ENCODE results near the gene PLVAP. TPM values are rescaled to one million over a fixed set of nuclear protein-coding genes. Genes with fewer than 3 reads are reported as not detected.
A peak's percentile ranks its signal among the peaks of the same experiment; 100 is the strongest.

PLVAP gene
- total and polyA plus RNA-seq, 9 of the 15 experiments (the other 6 are each of a cell fraction or from before 2014, with no cell fraction given): 0.09 to 0.84 (median 0.51) TPM; not detected in 4

DNA sequence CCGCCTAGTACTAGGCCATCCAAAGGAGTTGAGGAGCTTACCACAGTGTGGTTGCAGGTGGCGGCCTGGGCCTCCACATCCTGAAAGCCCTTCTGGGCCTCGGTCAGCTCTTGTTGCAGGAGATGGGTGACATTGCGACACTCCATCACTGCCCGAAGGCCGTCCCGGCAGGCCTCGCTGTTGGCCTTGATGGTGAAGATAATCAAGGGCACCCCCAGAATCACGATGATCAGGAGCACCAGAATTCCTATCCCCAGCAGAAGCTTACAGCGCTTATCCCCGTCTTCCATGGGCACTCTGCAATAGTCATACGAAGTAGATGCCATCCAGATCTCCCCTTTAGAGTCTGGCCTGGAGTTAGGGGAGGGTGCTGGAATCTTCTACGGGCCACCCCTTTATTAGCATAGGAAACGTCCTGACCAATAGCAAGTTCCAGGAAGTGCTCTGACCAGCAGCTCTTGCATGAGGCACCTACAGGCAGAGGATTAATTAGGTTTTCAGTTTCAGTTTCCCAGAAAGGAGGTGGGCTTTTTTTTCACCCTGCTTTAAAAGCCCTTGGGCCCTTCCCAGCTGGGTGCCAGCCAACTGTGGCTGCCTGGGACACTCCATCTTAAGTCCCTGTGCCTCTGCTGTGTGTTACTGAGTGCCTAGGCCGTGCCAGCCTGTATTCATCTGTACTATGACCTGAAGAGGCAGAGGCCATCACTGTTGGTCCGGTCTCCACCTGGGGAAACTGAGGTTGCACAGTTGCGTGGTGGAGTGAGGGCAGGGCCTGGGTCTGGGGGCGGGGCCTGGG lies 28.3 kb upstream of the PLVAP start, which contains the start of gene BST2 (continued):
- TF ChIP-seq, protein P1, sequence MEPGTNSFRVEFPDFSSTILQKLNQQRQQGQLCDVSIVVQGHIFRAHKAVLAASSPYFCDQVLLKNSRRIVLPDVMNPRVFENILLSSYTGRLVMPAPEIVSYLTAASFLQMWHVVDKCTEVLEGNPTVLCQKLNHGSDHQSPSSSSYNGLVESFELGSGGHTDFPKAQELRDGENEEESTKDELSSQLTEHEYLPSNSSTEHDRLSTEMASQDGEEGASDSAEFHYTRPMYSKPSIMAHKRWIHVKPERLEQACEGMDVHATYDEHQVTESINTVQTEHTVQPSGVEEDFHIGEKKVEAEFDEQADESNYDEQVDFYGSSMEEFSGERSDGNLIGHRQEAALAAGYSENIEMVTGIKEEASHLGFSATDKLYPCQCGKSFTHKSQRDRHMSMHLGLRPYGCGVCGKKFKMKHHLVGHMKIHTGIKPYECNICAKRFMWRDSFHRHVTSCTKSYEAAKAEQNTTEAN (CRISPR knock-in tag; IDR thresholded peaks at IDR 0.05): no peak
- TF ChIP-seq, protein P2, sequence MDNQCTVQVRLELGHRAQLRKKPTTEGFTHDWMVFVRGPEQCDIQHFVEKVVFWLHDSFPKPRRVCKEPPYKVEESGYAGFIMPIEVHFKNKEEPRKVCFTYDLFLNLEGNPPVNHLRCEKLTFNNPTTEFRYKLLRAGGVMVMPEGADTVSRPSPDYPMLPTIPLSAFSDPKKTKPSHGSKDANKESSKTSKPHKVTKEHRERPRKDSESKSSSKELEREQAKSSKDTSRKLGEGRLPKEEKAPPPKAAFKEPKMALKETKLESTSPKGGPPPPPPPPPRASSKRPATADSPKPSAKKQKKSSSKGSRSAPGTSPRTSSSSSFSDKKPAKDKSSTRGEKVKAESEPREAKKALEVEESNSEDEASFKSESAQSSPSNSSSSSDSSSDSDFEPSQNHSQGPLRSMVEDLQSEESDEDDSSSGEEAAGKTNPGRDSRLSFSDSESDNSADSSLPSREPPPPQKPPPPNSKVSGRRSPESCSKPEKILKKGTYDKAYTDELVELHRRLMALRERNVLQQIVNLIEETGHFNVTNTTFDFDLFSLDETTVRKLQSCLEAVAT (IDR thresholded peaks at IDR 0.05): no peak
- no peak for TF ChIP-seq POLR3A (IDR thresholded peaks at IDR 0.05; ENCODE audit: borderline replicate concordance, extremely low read depth, insufficient read depth, insufficient read length)
- no peak for TF ChIP-seq PHB (CRISPR knock-in tag; IDR thresholded peaks at IDR 0.05)
- TF ChIP-seq, protein P3, sequence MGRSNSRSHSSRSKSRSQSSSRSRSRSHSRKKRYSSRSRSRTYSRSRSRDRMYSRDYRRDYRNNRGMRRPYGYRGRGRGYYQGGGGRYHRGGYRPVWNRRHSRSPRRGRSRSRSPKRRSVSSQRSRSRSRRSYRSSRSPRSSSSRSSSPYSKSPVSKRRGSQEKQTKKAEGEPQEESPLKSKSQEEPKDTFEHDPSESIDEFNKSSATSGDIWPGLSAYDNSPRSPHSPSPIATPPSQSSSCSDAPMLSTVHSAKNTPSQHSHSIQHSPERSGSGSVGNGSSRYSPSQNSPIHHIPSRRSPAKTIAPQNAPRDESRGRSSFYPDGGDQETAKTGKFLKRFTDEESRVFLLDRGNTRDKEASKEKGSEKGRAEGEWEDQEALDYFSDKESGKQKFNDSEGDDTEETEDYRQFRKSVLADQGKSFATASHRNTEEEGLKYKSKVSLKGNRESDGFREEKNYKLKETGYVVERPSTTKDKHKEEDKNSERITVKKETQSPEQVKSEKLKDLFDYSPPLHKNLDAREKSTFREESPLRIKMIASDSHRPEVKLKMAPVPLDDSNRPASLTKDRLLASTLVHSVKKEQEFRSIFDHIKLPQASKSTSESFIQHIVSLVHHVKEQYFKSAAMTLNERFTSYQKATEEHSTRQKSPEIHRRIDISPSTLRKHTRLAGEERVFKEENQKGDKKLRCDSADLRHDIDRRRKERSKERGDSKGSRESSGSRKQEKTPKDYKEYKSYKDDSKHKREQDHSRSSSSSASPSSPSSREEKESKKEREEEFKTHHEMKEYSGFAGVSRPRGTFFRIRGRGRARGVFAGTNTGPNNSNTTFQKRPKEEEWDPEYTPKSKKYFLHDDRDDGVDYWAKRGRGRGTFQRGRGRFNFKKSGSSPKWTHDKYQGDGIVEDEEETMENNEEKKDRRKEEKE (IDR thresholded peaks at IDR 0.05; ENCODE audit: borderline replicate concordance in 1 of 2, control insufficient read depth in 1 of 2, low read depth in 2 of 2, low read length in 1 of 2): peak in 1 of 2 experiments; percentile 84; a peak in 1 of 4 replicates
- TF ChIP-seq, protein P4, sequence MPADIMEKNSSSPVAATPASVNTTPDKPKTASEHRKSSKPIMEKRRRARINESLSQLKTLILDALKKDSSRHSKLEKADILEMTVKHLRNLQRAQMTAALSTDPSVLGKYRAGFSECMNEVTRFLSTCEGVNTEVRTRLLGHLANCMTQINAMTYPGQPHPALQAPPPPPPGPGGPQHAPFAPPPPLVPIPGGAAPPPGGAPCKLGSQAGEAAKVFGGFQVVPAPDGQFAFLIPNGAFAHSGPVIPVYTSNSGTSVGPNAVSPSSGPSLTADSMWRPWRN (IDR thresholded peaks at IDR 0.05; ENCODE audit: low read depth): no peak
- TF ChIP-seq EHMT2 (IDR thresholded peaks at IDR 0.05): no peak
- TF ChIP-seq, protein P5, sequence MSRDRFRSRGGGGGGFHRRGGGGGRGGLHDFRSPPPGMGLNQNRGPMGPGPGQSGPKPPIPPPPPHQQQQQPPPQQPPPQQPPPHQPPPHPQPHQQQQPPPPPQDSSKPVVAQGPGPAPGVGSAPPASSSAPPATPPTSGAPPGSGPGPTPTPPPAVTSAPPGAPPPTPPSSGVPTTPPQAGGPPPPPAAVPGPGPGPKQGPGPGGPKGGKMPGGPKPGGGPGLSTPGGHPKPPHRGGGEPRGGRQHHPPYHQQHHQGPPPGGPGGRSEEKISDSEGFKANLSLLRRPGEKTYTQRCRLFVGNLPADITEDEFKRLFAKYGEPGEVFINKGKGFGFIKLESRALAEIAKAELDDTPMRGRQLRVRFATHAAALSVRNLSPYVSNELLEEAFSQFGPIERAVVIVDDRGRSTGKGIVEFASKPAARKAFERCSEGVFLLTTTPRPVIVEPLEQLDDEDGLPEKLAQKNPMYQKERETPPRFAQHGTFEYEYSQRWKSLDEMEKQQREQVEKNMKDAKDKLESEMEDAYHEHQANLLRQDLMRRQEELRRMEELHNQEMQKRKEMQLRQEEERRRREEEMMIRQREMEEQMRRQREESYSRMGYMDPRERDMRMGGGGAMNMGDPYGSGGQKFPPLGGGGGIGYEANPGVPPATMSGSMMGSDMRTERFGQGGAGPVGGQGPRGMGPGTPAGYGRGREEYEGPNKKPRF (IDR thresholded peaks at IDR 0.05; ENCODE audit: low read depth, low read length): no peak
- peak; percentile 60; the same call in 1 of the 2 replicates for TF ChIP-seq ZNF583 (CRISPR knock-in tag; IDR thresholded peaks at IDR 0.05)
- no peak for TF ChIP-seq HDGF (IDR thresholded peaks at IDR 0.05)
- no peak for TF ChIP-seq ZNF696 (CRISPR knock-in tag; conservative IDR thresholded peaks at IDR 0.05)
- no peak for TF ChIP-seq RBBP5 (IDR thresholded peaks at IDR 0.05; ENCODE audit: borderline replicate concordance, insufficient read depth, low read length, poor library complexity, severe bottlenecking)
- no peak for TF ChIP-seq ZFPM2 (CRISPR knock-in tag; IDR thresholded peaks at IDR 0.05)
- TF ChIP-seq MEF2A (IDR thresholded peaks at IDR 0.05; ENCODE audit: control insufficient read depth, low read depth, low read length): no peak
- TF ChIP-seq CXXC5 (CRISPR knock-in tag; IDR thresholded peaks at IDR 0.05): peak; percentile 41
- TF ChIP-seq STAG1 (CRISPR knock-in tag; IDR thresholded peaks at IDR 0.05; ENCODE audit: borderline replicate concordance): no peak
- no peak for TF ChIP-seq RBM14 (IDR thresholded peaks at IDR 0.05; ENCODE audit: borderline replicate concordance, insufficient read depth, low read depth, low read length)
- no peak for TF ChIP-seq MIER1 (IDR thresholded peaks at IDR 0.05; ENCODE audit: low read depth)

All from K562 (cell line).